Dermis blood vessel endothelial cell (primary cell): Measurements from ENCODE around the gene DPP10. TPM values are rescaled to one million over a fixed set of nuclear protein-coding genes. Genes with fewer than 3 reads are reported as not detected.
"Not testable (repeated sequence)": the region's sequence is repeated elsewhere in the genome, so short reads cannot be mapped to it uniquely, and the experiment has no call there.

Source experiments
- DNase-seq: peaks from one replicate; pipeline ENCODE4 v3.0.0; 2010
- total RNA-seq: library from RNA; depleted of rRNA; stranded (reverse); fragments of >200 nt; gene quantifications from 2 replicates; pipeline ENCODE4 v1.2.3, GENCODE V29; 2014

Gene DPP10
- total RNA-seq, 1 donor from 2014 or later: not detected

GRCh38 chr2:114821055-114821454 is 378.6 kb downstream of the DPP10 start:
- no peak for DNase-seq

- DNase-seq: no peak
Measured at GRCh38 chr2:114843963-114844362, 401.5 kb downstream of the DPP10 start.

- DNase-seq: no peak
Measured at GRCh38 chr2:114857196-114857595, 414.8 kb downstream of the DPP10 start.

GRCh38 chr2:114859726-114860510 is 417.5 kb downstream of the DPP10 start:
- no peak for DNase-seq

GRCh38 chr2:114862243-114862642 is 419.8 kb downstream of the DPP10 start:
- no peak for DNase-seq

- DNase-seq: no peak
Measured at GRCh38 chr2:114864901-114865300, 422.5 kb downstream of the DPP10 start.

- no peak for DNase-seq
Measured at GRCh38 chr2:114880046-114880445, 437.6 kb downstream of the DPP10 start.

- DNase-seq: no peak
Measured at GRCh38 chr2:114919985-114920384, 477.5 kb downstream of the DPP10 start.

- DNase-seq: no peak
Measured at GRCh38 chr2:114922076-114922475, 479.6 kb downstream of the DPP10 start.

- no peak for DNase-seq
Measured at GRCh38 chr2:114925296-114926255, 483.1 kb downstream of the DPP10 start.

GRCh38 chr2:114926303-114926702 is 483.9 kb downstream of the DPP10 start:
- DNase-seq: no peak

GRCh38 chr2:114929225-114929624 is 486.8 kb downstream of the DPP10 start:
- no peak for DNase-seq

- DNase-seq: no peak
Measured at GRCh38 chr2:114933671-114934241, 491.3 kb downstream of the DPP10 start.

GRCh38 chr2:114935031-114935430 is 492.6 kb downstream of the DPP10 start:
- no peak for DNase-seq

GRCh38 chr2:114937366-114937930 is 495.0 kb downstream of the DPP10 start:
- no peak for DNase-seq

- DNase-seq: no peak
Measured at GRCh38 chr2:114940785-114941458, 498.5 kb downstream of the DPP10 start.

- no peak for DNase-seq
Measured at GRCh38 chr2:114949228-114949804, 506.9 kb downstream of the DPP10 start.

- DNase-seq: no peak
Measured at GRCh38 chr2:114960389-114960788, 517.9 kb downstream of the DPP10 start.

GRCh38 chr2:114962532-114962931 is 520.1 kb downstream of the DPP10 start:
- no peak for DNase-seq

GRCh38 chr2:114968748-114969400 is 526.4 kb downstream of the DPP10 start:
- no peak for DNase-seq

- not testable (repeated sequence) for DNase-seq
Measured at GRCh38 chr2:115004321-115004720, 561.9 kb downstream of the DPP10 start.
